Fibroblast of villous mesenchyme (primary cell): ENCODE results near the gene P2RX4. TPM values are rescaled to one million over a fixed set of nuclear protein-coding genes. Genes with fewer than 3 reads are reported as not detected.

Experiments used
- DNase-seq: peaks from one replicate; pipeline ENCODE4 v3.0.0-alpha.2; 2010; ENCODE audit warnings: low read depth
- H3K4me3 ChIP-seq: 2 replicates; pipeline ENCODE4 v1.5.1; 2011; ENCODE audit warnings: low read depth, mild to moderate bottlenecking, low read length
- CTCF ChIP-seq: IDR thresholded peaks from 2 replicates; pipeline ENCODE4 v1.5.1; 2012; ENCODE audit warnings: low read depth, mild to moderate bottlenecking, low read length; ENCODE audit not compliant: insufficient read depth
- total RNA-seq: library from RNA; depleted of rRNA; stranded (reverse); fragments of >200 nt; gene quantifications from 2 replicates; pipeline ENCODE4 v1.2.3, GENCODE V29; 2012

The P2RX4 gene
- total RNA-seq, 1 donor, result 15.1 TPM

GRCh38 chr12:121237415-121237814, 27.5 kb downstream of the P2RX4 start:
- no peak for DNase-seq
- no peak for TF ChIP-seq CTCF
- no peak overlapping the region for H3K4me3 ChIP-seq

- no peak for DNase-seq
- no peak for TF ChIP-seq CTCF
- no peak overlapping the region for H3K4me3 ChIP-seq
Measured at GRCh38 chr12:121238086-121238485, 28.2 kb downstream of the P2RX4 start.

- no peak for TF ChIP-seq CTCF
- H3K4me3 ChIP-seq, result no peak overlapping the region
- DNase-seq, result no peak
Measured at GRCh38 chr12:121238604-121239350, 28.8 kb downstream of the P2RX4 start.

GRCh38 chr12:121239351-121240061, 29.6 kb downstream of the P2RX4 start:
- no peak overlapping the region for H3K4me3 ChIP-seq
- DNase-seq, result peak; percentile 56
- TF ChIP-seq CTCF, result no peak

- DNase-seq, result no peak
- no peak overlapping the region for H3K4me3 ChIP-seq
- TF ChIP-seq CTCF, result no peak
Measured at GRCh38 chr12:121240062-121240420, 30.1 kb downstream of the P2RX4 start.

- H3K4me3 ChIP-seq, result peak overlapping the region; percentile 9
- peak; percentile 75 for DNase-seq
- no peak for TF ChIP-seq CTCF
Measured at GRCh38 chr12:121240484-121241101, 30.7 kb downstream of the P2RX4 start.
